ENCODE data around the gene GLIS1. TPM values are rescaled to one million over a fixed set of nuclear protein-coding genes. Genes with fewer than 3 reads are reported as not detected.

GLIS1 gene
- total RNA-seq, 1 experiment from 2014 or later: 1.7 TPM

DNA sequence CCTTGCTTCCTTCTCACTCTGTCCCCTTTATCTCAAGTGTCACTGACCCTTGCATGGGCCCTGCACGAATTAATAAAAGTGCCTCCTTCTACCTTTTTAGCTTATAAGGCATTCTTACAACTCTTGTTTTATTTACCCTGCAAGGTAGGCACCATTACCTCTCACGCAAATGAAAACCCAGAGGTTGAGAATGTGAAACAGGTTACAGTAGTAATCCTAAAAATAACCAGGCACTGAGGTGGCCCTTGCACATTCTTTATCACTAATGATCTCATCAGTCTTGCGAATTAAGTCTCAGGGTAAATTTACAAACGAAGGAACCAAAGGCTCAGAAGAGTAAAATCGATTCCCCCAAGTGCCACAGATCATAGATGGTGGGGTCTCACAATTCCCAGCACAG is 3.7 kb downstream of the GLIS1 start:
- ATAC-seq (no peak), DNase-seq (peak; percentile 37)
- POLR2A ChIA-PET (ENCODE audit: unreplicated experiment): no interaction called here
- no TSS peak for BruUV-seq (replicated peaks)
- Histone ChIP-seq H3K4me3 (ENCODE audit: low read length) (peak overlapping the region; percentile 37; the same call in 1 of the 2 replicates), H4K20me1 (ENCODE audit: low read length) (no peaks in the 10 kb centered on the region), H3K4me1 (ENCODE audit: insufficient read depth, low read length) (peaks cover 61% of the 10 kb centered on the region), H3K4me2 (ENCODE audit: low read length) (peak overlapping the region; percentile 81), H3K36me3 (ENCODE audit: low read depth, low read length) (no peaks in the 10 kb centered on the region), H3K9me3 (ENCODE audit: low read length) (no peaks in the 10 kb centered on the region), H3F3A (ENCODE audit: low read length, unreplicated experiment) (peaks cover 4% of the 10 kb centered on the region), H3K9me2 (replicated peaks; ENCODE audit: low read length) (no peaks in the 10 kb centered on the region), H3K79me2 (ENCODE audit: low read length) (peaks cover 20% of the 10 kb centered on the region; the same call in 1 of the 2 replicates), H3K27me3 (ENCODE audit: low read length) (no peaks in the 10 kb centered on the region), H2AFZ (ENCODE audit: low read length) (no peak overlapping the region), H3K9ac (ENCODE audit: low read length) (peak overlapping the region; percentile 97), H3K27ac (ENCODE audit: low read length) (peak overlapping the region; percentile 99)
- TF ChIP-seq CTCF (conservative IDR thresholded peaks at IDR 0.05; ENCODE audit: low read depth, low read length): no peak
- no peak for TF ChIP-seq EZH2phosphoT487 (IDR thresholded peaks at IDR 0.05; ENCODE audit: borderline replicate concordance, low read length)
- no peak for TF ChIP-seq EZH2 (IDR thresholded peaks at IDR 0.05; ENCODE audit: low read length, unreplicated experiment)
- CTCF ChIA-PET: no interaction called here
- intact Hi-C loops (cut with micrococcal nuclease): loop anchor here (5.0 to 10.0 kb wide), 2 partner anchors 102 to 140 kb away; partner anchors contain the start of gene NDC1

DNA sequence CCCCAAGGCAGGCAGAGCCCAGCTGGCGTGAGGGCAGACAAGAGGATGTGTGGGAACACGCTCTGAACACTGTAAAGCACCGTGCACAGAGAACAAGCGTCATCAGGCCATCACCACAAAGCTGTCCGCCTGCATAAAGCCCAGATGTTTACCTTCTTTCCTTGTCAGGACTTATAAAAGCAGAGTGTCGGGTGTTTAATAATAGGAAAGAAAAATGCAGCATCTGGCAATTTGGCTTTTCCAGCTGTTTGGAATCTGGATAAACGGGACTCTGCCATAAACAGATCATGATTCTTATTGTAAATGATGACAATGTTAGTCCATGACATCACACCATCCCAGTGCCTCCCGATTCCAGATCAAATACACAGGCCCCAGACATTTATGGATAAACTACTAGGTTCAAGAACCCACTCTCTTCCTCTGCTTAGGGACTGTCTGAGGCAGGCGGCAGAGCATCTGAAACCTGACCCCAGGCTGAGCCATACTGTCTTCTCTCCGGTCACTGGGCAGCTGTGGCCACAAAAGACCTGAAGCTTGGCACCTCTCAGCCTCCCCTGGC is 4.2 kb downstream of the GLIS1 start:
- Histone ChIP-seq H3K27ac (ENCODE audit: low read length) (peak overlapping the region; percentile 99), H3K79me2 (ENCODE audit: low read length) (peaks cover 23% of the 10 kb centered on the region; the same call in 1 of the 2 replicates), H3K4me2 (ENCODE audit: low read length) (peak overlapping the region; percentile 81), H3K9ac (ENCODE audit: low read length) (peak overlapping the region; percentile 97), H3K27me3 (ENCODE audit: low read length) (no peaks in the 10 kb centered on the region), H4K20me1 (ENCODE audit: low read length) (no peaks in the 10 kb centered on the region), H3K4me3 (ENCODE audit: low read length) (peak overlapping the region; percentile 37), H2AFZ (ENCODE audit: low read length) (no peak overlapping the region), H3K9me3 (ENCODE audit: low read length) (no peaks in the 10 kb centered on the region), H3F3A (ENCODE audit: low read length, unreplicated experiment) (peaks cover 3% of the 10 kb centered on the region), H3K4me1 (ENCODE audit: insufficient read depth, low read length) (peaks cover 56% of the 10 kb centered on the region), H3K9me2 (replicated peaks; ENCODE audit: low read length) (no peaks in the 10 kb centered on the region), H3K36me3 (ENCODE audit: low read depth, low read length) (no peaks in the 10 kb centered on the region)
- CTCF ChIA-PET: interaction anchor here (0.6 kb wide), 1 partner anchor 10 kb away, joined by 3 read pairs; no protein-coding TSS in a partner anchor
- ATAC-seq: peak; percentile 52
- POLR2A ChIA-PET (ENCODE audit: unreplicated experiment): no interaction called here
- intact Hi-C loops (cut with micrococcal nuclease): loop anchor here (5.0 to 10.0 kb wide), 2 partner anchors 103 to 140 kb away; partner anchors contain the start of gene NDC1
- DNase-seq: peak; percentile 61
- TF ChIP-seq CTCF (conservative IDR thresholded peaks at IDR 0.05; ENCODE audit: low read depth, low read length): no peak
- TF ChIP-seq EZH2 (IDR thresholded peaks at IDR 0.05; ENCODE audit: low read length, unreplicated experiment): no peak
- TF ChIP-seq EZH2phosphoT487 (IDR thresholded peaks at IDR 0.05; ENCODE audit: borderline replicate concordance, low read length): no peak
- BruUV-seq (replicated peaks): no TSS peak
